Fibroblast of skin of back (primary cell): ENCODE measurements around the gene ADAMTSL2.

Experiments
- DNase-seq: peaks from one replicate; pipeline ENCODE4 v3.0.0-alpha.2; 2013

Gene ADAMTSL2

GRCh38 chr9:133535306-133535877 lies 888 bp downstream of the ADAMTSL2 start:
- no peak for DNase-seq

GRCh38 chr9:133536080-133536479 lies 1.6 kb downstream of the ADAMTSL2 start:
- no peak for DNase-seq

- no peak for DNase-seq
These were observed 2.0 kb downstream of the ADAMTSL2 start for GRCh38 chr9:133536536-133536935.

- DNase-seq = no peak
These were observed 2.8 kb downstream of the ADAMTSL2 start for GRCh38 chr9:133537257-133537656.

- no peak for DNase-seq
These were observed 3.7 kb downstream of the ADAMTSL2 start for GRCh38 chr9:133538176-133538575.

GRCh38 chr9:133538851-133539833 lies 4.6 kb downstream of the ADAMTSL2 start:
- no peak for DNase-seq

GRCh38 chr9:133539991-133540697 lies 5.6 kb downstream of the ADAMTSL2 start:
- no peak for DNase-seq

GRCh38 chr9:133540698-133541025 lies 6.2 kb downstream of the ADAMTSL2 start:
- no peak for DNase-seq

- DNase-seq = no peak
These were observed 7.5 kb downstream of the ADAMTSL2 start for GRCh38 chr9:133542002-133542401.

GRCh38 chr9:133543772-133544467 lies 9.4 kb downstream of the ADAMTSL2 start:
- no peak for DNase-seq

- no peak for DNase-seq
These were observed 11.2 kb downstream of the ADAMTSL2 start for GRCh38 chr9:133545494-133546286.

GRCh38 chr9:133546287-133546680 lies 11.8 kb downstream of the ADAMTSL2 start:
- DNase-seq = no peak

GRCh38 chr9:133547116-133547515 lies 12.6 kb downstream of the ADAMTSL2 start:
- no peak for DNase-seq

- no peak for DNase-seq
These were observed 16.9 kb downstream of the ADAMTSL2 start for GRCh38 chr9:133551446-133551845.

- DNase-seq = no peak
These were observed 17.7 kb downstream of the ADAMTSL2 start for GRCh38 chr9:133552236-133552635.

GRCh38 chr9:133553123-133553522 lies 18.6 kb downstream of the ADAMTSL2 start:
- DNase-seq = no peak

- DNase-seq = no peak
These were observed 19.6 kb downstream of the ADAMTSL2 start for GRCh38 chr9:133553973-133554713.

- DNase-seq = no peak
These were observed 20.2 kb downstream of the ADAMTSL2 start for GRCh38 chr9:133554729-133555128.

GRCh38 chr9:133556354-133556753 lies 21.9 kb downstream of the ADAMTSL2 start:
- no peak for DNase-seq

GRCh38 chr9:133557581-133557980 lies 23.1 kb downstream of the ADAMTSL2 start:
- DNase-seq = no peak
